ENCODE results near the gene CPLX4.

The CPLX4 gene

GRCh38 chr18:59340312-59340711 lies 21.9 kb upstream of the CPLX4 start:
- Mint-ChIP-seq H3K27me3 (no peaks in the 10 kb centered on the region), H3K9me3 (peaks cover 21% of the 10 kb centered on the region), H3K4me1 (peaks cover 35% of the 10 kb centered on the region), H3K36me3 (peaks cover 73% of the 10 kb centered on the region), H3K27ac (no peak overlapping the region), H3K4me3 (no peak overlapping the region)
- no peak for DNase-seq
- CTCF ChIA-PET, result interaction anchor here (1.2 to 2.2 kb wide), 2 partner anchors 29 to 31 kb away, joined by 3 to 5 read pairs; no protein-coding TSS in a partner anchor

DNA sequence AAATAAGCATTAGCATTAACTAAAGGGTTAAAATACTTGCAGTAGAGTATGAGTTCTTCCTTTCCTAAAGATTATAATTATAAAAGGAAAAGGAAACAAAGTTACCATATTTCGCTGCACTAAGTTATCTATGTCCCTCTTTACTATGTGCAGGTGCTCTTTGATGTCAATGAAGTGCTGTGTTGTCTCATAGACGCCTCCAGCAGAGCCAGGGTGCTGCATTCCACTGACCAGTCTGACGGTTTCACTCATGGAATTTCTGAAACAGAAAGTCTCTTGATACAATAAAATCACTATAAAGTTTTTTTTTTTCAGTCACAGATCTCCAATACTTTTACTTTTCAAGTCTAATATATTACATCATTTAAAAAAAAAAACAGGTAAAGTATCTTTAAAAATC lies 14.5 kb upstream of the CPLX4 start:
- no peak overlapping the region for H3K27ac Mint-ChIP-seq
- H3K9me3 Mint-ChIP-seq, result no peaks in the 10 kb centered on the region
- no peaks in the 10 kb centered on the region for H3K4me1 Mint-ChIP-seq
- no peak for DNase-seq
- H3K36me3 Mint-ChIP-seq, result peaks cover 40% of the 10 kb centered on the region
- H3K4me3 Mint-ChIP-seq, result no peak overlapping the region
- CTCF ChIA-PET, result interaction anchor here (0.8 kb wide), 1 partner anchor 69 kb away, joined by 4 read pairs; no protein-coding TSS in a partner anchor
- H3K27me3 Mint-ChIP-seq, result no peaks in the 10 kb centered on the region

GRCh38 chr18:59328683-59329082 lies 10.2 kb upstream of the CPLX4 start:
- Mint-ChIP-seq H3K4me1 (no peaks in the 10 kb centered on the region), H3K4me3 (no peak overlapping the region), H3K9me3 (no peaks in the 10 kb centered on the region), H3K27me3 (no peaks in the 10 kb centered on the region), H3K27ac (no peak overlapping the region), H3K36me3 (peaks cover 44% of the 10 kb centered on the region)
- DNase-seq, result no peak
- CTCF ChIA-PET, result no interaction called here

- H3K4me1 Mint-ChIP-seq, result no peaks in the 10 kb centered on the region
- no peak overlapping the region for H3K27ac Mint-ChIP-seq
- H3K27me3 Mint-ChIP-seq, result no peaks in the 10 kb centered on the region
- DNase-seq, result no peak
- H3K36me3 Mint-ChIP-seq, result peaks cover 33% of the 10 kb centered on the region
- CTCF ChIA-PET, result interaction anchor here (2.7 kb wide), 1 partner anchor 76 kb away, joined by 7 read pairs; no protein-coding TSS in a partner anchor
- H3K4me3 Mint-ChIP-seq, result no peak overlapping the region
- no peaks in the 10 kb centered on the region for H3K9me3 Mint-ChIP-seq
Measured at GRCh38 chr18:59325965-59326364, 7.5 kb upstream of the CPLX4 start.

- no peaks in the 10 kb centered on the region for H3K9me3 Mint-ChIP-seq
- CTCF ChIA-PET, result interaction anchor here (2.7 kb wide), 1 partner anchor 77 kb away, joined by 7 read pairs; no protein-coding TSS in a partner anchor
- no peak for DNase-seq
- peaks cover 32% of the 10 kb centered on the region for H3K36me3 Mint-ChIP-seq
- H3K4me1 Mint-ChIP-seq, result no peaks in the 10 kb centered on the region
- no peak overlapping the region for H3K27ac Mint-ChIP-seq
- no peak overlapping the region for H3K4me3 Mint-ChIP-seq
- H3K27me3 Mint-ChIP-seq, result peaks cover 7% of the 10 kb centered on the region
Measured at GRCh38 chr18:59324623-59324971, 6.1 kb upstream of the CPLX4 start.

DNA sequence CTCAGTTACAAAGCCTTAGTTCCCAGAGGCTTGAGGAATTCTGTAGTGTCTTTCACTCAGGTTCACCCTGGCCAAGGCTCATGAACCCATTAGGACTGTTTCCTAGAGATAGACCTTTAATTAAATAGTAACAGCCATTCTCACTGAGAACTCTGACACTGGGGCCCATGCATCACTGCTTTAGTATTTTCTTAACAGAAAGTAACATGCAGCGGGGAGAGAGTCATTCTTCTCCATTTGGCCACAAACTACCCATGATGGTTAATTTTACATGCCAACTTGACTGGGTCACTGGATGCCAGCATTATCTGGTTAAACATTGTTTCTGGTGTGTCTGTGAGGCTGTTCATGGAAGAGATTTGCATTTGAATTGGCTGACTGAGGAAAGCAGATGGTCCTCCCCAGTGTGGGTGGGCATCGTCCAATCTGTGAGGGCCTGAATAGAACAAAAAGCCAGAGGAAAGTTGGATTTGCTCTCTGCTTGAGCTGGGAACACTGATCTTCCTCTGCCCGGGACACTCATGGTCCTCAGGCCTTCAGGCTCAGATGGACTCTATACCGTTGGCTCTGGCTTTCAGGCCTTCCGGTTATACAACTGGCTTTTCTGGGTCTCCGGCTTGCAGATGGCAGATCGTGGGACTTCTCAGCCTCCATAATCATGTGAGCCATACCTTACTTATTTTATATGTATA lies 5.6 kb upstream of the CPLX4 start:
- Mint-ChIP-seq H3K4me1 (no peaks in the 10 kb centered on the region), H3K27ac (no peak overlapping the region), H3K36me3 (peaks cover 29% of the 10 kb centered on the region), H3K4me3 (no peak overlapping the region), H3K27me3 (peaks cover 10% of the 10 kb centered on the region), H3K9me3 (no peaks in the 10 kb centered on the region)
- CTCF ChIA-PET, result no interaction called here
- no peak for DNase-seq

GRCh38 chr18:59311631-59312030 lies 6.8 kb downstream of the CPLX4 start:
- no peak for DNase-seq

DNA sequence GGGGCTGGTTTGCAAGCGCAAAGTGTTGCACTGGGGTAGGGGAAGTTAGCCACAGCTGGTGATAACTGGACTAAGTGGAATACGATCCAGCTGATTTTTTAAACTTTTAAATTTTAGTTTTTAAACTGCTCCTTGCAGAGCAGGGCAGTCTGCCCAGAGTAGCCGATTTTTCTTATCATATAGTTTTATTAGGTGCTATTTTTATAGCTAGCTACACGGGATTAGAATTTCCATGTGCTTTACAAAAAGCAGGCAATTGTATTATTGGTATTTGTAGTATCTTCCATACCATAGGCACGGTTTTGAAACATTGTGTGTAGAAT lies 9.6 kb downstream of the CPLX4 start:
- Mint-ChIP-seq H3K4me1 (no peaks in the 10 kb centered on the region), H3K9me3 (no peaks in the 10 kb centered on the region), H3K27me3 (peaks cover 47% of the 10 kb centered on the region), H3K4me3 (no peak overlapping the region), H3K36me3 (no peaks in the 10 kb centered on the region), H3K27ac (no peak overlapping the region)
- no peak for DNase-seq
- CTCF ChIA-PET, result interaction anchor here (1.2 to 5.0 kb wide), 11 partner anchors 8 to 168 kb away, joined by 3 to 100 read pairs (median 6); partner anchors contain the start of gene CPLX4

More at GRCh38 chr18:59311631-59312030, 6.8 kb downstream of the CPLX4 start:
- Mint-ChIP-seq H3K36me3 (no peaks in the 10 kb centered on the region), H3K9me3 (no peaks in the 10 kb centered on the region), H3K4me3 (no peak overlapping the region), H3K4me1 (no peaks in the 10 kb centered on the region), H3K27me3 (peaks cover 35% of the 10 kb centered on the region), H3K27ac (no peak overlapping the region)
- CTCF ChIA-PET, result interaction anchor here (0.9 to 5.0 kb wide), 3 partner anchors 28 to 91 kb away, joined by 3 to 100 read pairs (median 4); no protein-coding TSS in a partner anchor

- DNase-seq, result peak; percentile 73
- Mint-ChIP-seq H3K27ac (no peak overlapping the region), H3K27me3 (peaks cover 51% of the 10 kb centered on the region), H3K9me3 (no peaks in the 10 kb centered on the region), H3K36me3 (no peaks in the 10 kb centered on the region), H3K4me3 (peak overlapping the region; percentile 31), H3K4me1 (no peaks in the 10 kb centered on the region)
- CTCF ChIA-PET, result interaction anchor here (0.7 to 5.0 kb wide), 12 partner anchors 7 to 167 kb away, joined by 3 to 100 read pairs (median 6); partner anchors contain the start of gene CPLX4
Measured at GRCh38 chr18:59308248-59308937, 10.1 kb downstream of the CPLX4 start.

- Mint-ChIP-seq H3K9me3 (no peaks in the 10 kb centered on the region), H3K4me3 (no peak overlapping the region), H3K27ac (no peak overlapping the region), H3K27me3 (peaks cover 54% of the 10 kb centered on the region), H3K36me3 (no peaks in the 10 kb centered on the region), H3K4me1 (no peaks in the 10 kb centered on the region)
- no peak for DNase-seq
- CTCF ChIA-PET, result interaction anchor here (1.1 kb wide), 1 partner anchor 96 kb away, joined by 7 read pairs; no protein-coding TSS in a partner anchor
Measured at GRCh38 chr18:59306640-59307039, 11.8 kb downstream of the CPLX4 start.

- Mint-ChIP-seq H3K9me3 (no peaks in the 10 kb centered on the region), H3K27ac (no peak overlapping the region), H3K4me1 (peaks cover 3% of the 10 kb centered on the region), H3K36me3 (no peaks in the 10 kb centered on the region), H3K27me3 (peaks cover 45% of the 10 kb centered on the region), H3K4me3 (no peak overlapping the region)
- CTCF ChIA-PET, result interaction anchor here (1.2 kb wide), 1 partner anchor 98 kb away, joined by 9 read pairs; no protein-coding TSS in a partner anchor
- no peak for DNase-seq
Measured at GRCh38 chr18:59305295-59305694, 13.2 kb downstream of the CPLX4 start.

GRCh38 chr18:59303656-59304195 lies 14.7 kb downstream of the CPLX4 start:
- peaks cover 45% of the 10 kb centered on the region for H3K27me3 Mint-ChIP-seq
- no peak for DNase-seq
- H3K27ac Mint-ChIP-seq, result no peak overlapping the region
- H3K36me3 Mint-ChIP-seq, result no peaks in the 10 kb centered on the region
- H3K9me3 Mint-ChIP-seq, result no peaks in the 10 kb centered on the region
- no peak overlapping the region for H3K4me3 Mint-ChIP-seq
- CTCF ChIA-PET, result interaction anchor here (0.7 to 3.0 kb wide), 2 partner anchors 99 to 535 kb away, joined by 3 to 20 read pairs; no protein-coding TSS in a partner anchor
- peaks cover 3% of the 10 kb centered on the region for H3K4me1 Mint-ChIP-seq

- CTCF ChIA-PET, result interaction anchor here (1.5 to 3.0 kb wide), 2 partner anchors 54 to 100 kb away, joined by 6 to 20 read pairs; no protein-coding TSS in a partner anchor
- Mint-ChIP-seq H3K4me1 (peaks cover 3% of the 10 kb centered on the region), H3K9me3 (no peaks in the 10 kb centered on the region), H3K36me3 (no peaks in the 10 kb centered on the region), H3K27ac (no peak overlapping the region), H3K27me3 (peaks cover 45% of the 10 kb centered on the region), H3K4me3 (no peak overlapping the region)
- no peak for DNase-seq
Measured at GRCh38 chr18:59303006-59303405, 15.4 kb downstream of the CPLX4 start.

GRCh38 chr18:59301929-59302328 lies 16.5 kb downstream of the CPLX4 start:
- no peaks in the 10 kb centered on the region for H3K36me3 Mint-ChIP-seq
- peaks cover 44% of the 10 kb centered on the region for H3K27me3 Mint-ChIP-seq

More at GRCh38 chr18:59301929-59302328, 16.5 kb downstream of the CPLX4 start:
- H3K4me1 Mint-ChIP-seq, result peaks cover 3% of the 10 kb centered on the region
- H3K9me3 Mint-ChIP-seq, result no peaks in the 10 kb centered on the region
- no peak overlapping the region for H3K27ac Mint-ChIP-seq
- CTCF ChIA-PET, result interaction anchor here (1.5 to 3.0 kb wide), 2 partner anchors 53 to 101 kb away, joined by 6 to 20 read pairs; no protein-coding TSS in a partner anchor
- H3K4me3 Mint-ChIP-seq, result no peak overlapping the region
- DNase-seq, result no peak

Data from activated naive CD4-positive, alpha-beta T cell treated with anti-CD3 and anti-CD28 coated beads, Interleukin-2, amount 10 ng/mL, durations not matched to agents 7 days and 5 days (primary cell).